DOHH2 (cell line): Measurements from ENCODE around the gene BBS9.

Source experiments
- EZH2phosphoT487 ChIP-seq: fragments of 200-600 bp; sonication (generic); IDR thresholded peaks from 2 replicates; pipeline ENCODE4 v1.6.1; 2017; ENCODE audit warnings: borderline replicate concordance, mild to moderate bottlenecking, antibody characterized with exemption, low read length, moderate library complexity, mixed read lengths
- TF ChIP-seq, protein P1 (sequence below): fragments of 200-600 bp; sonication (generic); IDR thresholded peaks from one replicate; pipeline ENCODE4 v1.5.1; 2014; ENCODE audit warnings: antibody characterized with exemption, mild to moderate bottlenecking, low read depth, low read length; ENCODE audit not compliant: poor library complexity, severe bottlenecking

DNA sequence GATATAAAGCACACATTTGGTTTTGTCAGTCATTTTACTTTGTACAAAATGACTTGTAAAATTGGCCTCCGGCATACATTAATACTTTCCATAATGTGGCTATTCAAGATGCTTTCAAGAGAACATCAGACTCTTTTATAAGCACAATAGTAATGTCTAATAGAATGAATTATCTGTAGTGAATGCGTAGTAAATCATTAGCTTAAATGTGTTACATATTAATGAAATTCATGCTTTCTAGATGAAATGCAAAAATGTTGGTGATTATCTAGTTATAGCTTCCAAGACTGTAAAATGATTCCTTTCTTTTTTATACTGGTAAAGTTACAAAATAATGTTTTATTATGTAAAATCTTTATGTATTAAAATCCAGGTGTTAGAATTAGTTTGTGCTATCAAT, 144.0 kb downstream of the BBS9 start:
- TF ChIP-seq, protein P1, sequence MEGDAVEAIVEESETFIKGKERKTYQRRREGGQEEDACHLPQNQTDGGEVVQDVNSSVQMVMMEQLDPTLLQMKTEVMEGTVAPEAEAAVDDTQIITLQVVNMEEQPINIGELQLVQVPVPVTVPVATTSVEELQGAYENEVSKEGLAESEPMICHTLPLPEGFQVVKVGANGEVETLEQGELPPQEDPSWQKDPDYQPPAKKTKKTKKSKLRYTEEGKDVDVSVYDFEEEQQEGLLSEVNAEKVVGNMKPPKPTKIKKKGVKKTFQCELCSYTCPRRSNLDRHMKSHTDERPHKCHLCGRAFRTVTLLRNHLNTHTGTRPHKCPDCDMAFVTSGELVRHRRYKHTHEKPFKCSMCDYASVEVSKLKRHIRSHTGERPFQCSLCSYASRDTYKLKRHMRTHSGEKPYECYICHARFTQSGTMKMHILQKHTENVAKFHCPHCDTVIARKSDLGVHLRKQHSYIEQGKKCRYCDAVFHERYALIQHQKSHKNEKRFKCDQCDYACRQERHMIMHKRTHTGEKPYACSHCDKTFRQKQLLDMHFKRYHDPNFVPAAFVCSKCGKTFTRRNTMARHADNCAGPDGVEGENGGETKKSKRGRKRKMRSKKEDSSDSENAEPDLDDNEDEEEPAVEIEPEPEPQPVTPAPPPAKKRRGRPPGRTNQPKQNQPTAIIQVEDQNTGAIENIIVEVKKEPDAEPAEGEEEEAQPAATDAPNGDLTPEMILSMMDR = no peak
- TF ChIP-seq EZH2phosphoT487 = no peak
